Endothelial cell (in vitro differentiated cells): ENCODE results near the gene FAM124A. TPM values are rescaled to one million over a fixed set of nuclear protein-coding genes. Genes with fewer than 3 reads are reported as not detected.

Experiments
- DNase-seq: peaks from one replicate; pipeline ENCODE4 v3.0.0; 2021; ENCODE audit warnings: low spot score
- H3K27ac Mint-ChIP-seq: one replicate; pipeline ENCODE4 v1.8.0; 2021; ENCODE audit warnings: mixed read lengths, inconsistent platforms; ENCODE audit not compliant: unreplicated experiment
- H3K27me3 Mint-ChIP-seq: one replicate; pipeline ENCODE4 v1.8.0; 2021; ENCODE audit warnings: mild to moderate bottlenecking, moderate library complexity, mixed read lengths, inconsistent platforms; ENCODE audit not compliant: unreplicated experiment
- H3K36me3 Mint-ChIP-seq: one replicate; pipeline ENCODE4 v1.8.0; 2021; ENCODE audit warnings: mild to moderate bottlenecking, low read depth, mixed read lengths, inconsistent platforms; ENCODE audit not compliant: unreplicated experiment
- H3K4me1 Mint-ChIP-seq: one replicate; pipeline ENCODE4 v1.8.0; 2021; ENCODE audit warnings: mild to moderate bottlenecking, mixed read lengths, inconsistent platforms; ENCODE audit not compliant: unreplicated experiment
- H3K4me3 Mint-ChIP-seq: one replicate; pipeline ENCODE4 v1.8.0; 2021; ENCODE audit warnings: mild to moderate bottlenecking, mixed read lengths, inconsistent platforms; ENCODE audit not compliant: unreplicated experiment
- H3K9me3 Mint-ChIP-seq: one replicate; pipeline ENCODE4 v1.8.0; 2021; ENCODE audit warnings: mixed read lengths, inconsistent platforms; ENCODE audit not compliant: unreplicated experiment
- total RNA-seq: library from RNA; stranded (reverse); fragmentation: NEBNext Ultra II Directional; extraction: Animal tissue kit (Norgen Biotek cat#: 25700); gene quantifications from one replicate; pipeline ENCODE4 v1.2.1, GENCODE V29; 2021; ENCODE audit not compliant: unreplicated experiment
- TF ChIP-seq, protein P1 (sequence below): fragments of 200-600 bp; sonication (generic); IDR thresholded peaks from one replicate; pipeline ENCODE4 v1.5.0; 2021; ENCODE audit warnings: antibody characterized with exemption; ENCODE audit not compliant: unreplicated experiment

The FAM124A gene
- total RNA-seq, 1 donor from 2014 or later = 4.9 TPM

DNA sequence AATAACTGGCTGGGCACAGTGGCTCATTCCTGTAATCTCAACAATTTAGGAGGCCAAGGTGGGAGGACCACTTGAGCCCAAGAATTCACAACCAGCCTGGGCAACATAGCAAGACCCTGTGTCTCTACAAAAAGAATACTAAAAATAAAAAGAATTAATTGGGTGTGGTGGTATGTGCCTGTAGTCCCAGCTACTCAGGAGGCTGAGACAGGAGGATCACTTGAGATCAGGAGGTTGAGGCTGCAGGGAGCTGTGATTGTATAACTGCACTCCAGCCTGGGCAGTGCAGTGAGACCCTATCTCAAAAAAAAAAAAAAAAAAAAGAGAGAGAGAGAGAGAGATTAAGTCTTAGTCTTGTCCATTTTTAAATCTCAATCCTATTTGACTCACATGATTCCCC is 81.7 kb downstream of the FAM124A start:
- no peak for DNase-seq
- Mint-ChIP-seq H3K4me1 (peaks cover under 1% of the 10 kb centered on the region), H3K9me3 (no peaks in the 10 kb centered on the region), H3K36me3 (no peaks in the 10 kb centered on the region), H3K27me3 (peaks cover 1% of the 10 kb centered on the region), H3K27ac (no peak overlapping the region), H3K4me3 (no peak overlapping the region)
- TF ChIP-seq, protein P1, sequence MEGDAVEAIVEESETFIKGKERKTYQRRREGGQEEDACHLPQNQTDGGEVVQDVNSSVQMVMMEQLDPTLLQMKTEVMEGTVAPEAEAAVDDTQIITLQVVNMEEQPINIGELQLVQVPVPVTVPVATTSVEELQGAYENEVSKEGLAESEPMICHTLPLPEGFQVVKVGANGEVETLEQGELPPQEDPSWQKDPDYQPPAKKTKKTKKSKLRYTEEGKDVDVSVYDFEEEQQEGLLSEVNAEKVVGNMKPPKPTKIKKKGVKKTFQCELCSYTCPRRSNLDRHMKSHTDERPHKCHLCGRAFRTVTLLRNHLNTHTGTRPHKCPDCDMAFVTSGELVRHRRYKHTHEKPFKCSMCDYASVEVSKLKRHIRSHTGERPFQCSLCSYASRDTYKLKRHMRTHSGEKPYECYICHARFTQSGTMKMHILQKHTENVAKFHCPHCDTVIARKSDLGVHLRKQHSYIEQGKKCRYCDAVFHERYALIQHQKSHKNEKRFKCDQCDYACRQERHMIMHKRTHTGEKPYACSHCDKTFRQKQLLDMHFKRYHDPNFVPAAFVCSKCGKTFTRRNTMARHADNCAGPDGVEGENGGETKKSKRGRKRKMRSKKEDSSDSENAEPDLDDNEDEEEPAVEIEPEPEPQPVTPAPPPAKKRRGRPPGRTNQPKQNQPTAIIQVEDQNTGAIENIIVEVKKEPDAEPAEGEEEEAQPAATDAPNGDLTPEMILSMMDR = no peak

DNA sequence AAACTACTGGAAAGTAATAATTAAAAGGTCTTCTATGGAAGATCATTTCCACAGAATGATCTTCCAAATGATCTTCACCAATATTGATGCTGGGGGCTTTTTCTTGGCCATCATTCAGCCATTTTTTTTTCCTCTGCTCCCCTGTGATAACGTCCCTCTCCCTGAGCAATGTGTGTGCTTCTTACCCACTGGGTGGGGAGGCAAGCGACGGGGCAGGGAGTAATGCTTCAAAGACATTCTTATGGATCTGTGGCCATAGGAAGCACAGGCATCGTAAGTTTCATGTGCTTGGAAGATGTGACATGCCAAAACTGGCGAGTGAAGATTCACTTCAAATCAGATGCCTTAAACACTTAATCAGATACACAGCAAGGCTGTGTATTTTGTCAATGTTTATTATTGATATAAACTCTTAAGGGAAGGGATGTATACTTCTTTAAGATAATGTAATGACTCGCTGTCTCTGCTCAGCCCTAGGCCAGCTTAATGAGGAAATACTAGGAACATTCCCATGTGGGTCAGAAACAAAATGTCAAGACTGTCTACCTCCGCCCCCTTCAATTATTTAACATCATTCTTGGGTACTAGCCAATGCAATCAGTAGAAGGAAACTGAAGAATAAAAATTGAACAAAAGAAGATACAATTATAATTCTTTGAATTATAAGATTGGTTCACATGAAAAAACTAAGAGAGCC is 83.2 kb downstream of the FAM124A start:
- DNase-seq = no peak
- Mint-ChIP-seq H3K4me3 (no peak overlapping the region), H3K27ac (no peak overlapping the region), H3K9me3 (no peaks in the 10 kb centered on the region), H3K4me1 (no peaks in the 10 kb centered on the region), H3K36me3 (no peaks in the 10 kb centered on the region), H3K27me3 (peaks cover 1% of the 10 kb centered on the region)
- TF ChIP-seq, protein P1 = no peak

DNA sequence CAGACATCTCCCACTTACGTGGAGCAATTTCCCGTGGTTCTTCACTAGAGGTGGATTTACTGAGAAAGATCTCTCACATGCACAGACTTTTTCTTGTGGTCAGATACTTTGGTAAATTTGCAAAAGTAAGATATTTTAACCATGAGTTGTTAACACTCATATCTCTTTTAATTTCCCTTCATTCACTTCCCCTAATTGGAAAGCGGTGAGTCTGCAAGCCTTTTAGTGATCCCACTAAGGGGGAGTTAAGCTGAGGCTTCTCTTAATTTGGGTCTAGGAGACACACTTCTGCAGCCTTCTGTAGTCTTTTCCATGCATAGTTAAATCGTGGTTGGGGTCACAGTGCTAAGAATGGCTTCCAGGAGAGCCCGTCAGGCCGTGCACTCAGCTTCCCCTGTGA is 86.6 kb downstream of the FAM124A start:
- Mint-ChIP-seq H3K36me3 (no peaks in the 10 kb centered on the region), H3K4me1 (peaks cover 3% of the 10 kb centered on the region), H3K27ac (no peak overlapping the region), H3K27me3 (peaks cover 1% of the 10 kb centered on the region), H3K9me3 (no peaks in the 10 kb centered on the region), H3K4me3 (no peak overlapping the region)
- no peak for DNase-seq
- TF ChIP-seq, protein P1 = no peak

DNA sequence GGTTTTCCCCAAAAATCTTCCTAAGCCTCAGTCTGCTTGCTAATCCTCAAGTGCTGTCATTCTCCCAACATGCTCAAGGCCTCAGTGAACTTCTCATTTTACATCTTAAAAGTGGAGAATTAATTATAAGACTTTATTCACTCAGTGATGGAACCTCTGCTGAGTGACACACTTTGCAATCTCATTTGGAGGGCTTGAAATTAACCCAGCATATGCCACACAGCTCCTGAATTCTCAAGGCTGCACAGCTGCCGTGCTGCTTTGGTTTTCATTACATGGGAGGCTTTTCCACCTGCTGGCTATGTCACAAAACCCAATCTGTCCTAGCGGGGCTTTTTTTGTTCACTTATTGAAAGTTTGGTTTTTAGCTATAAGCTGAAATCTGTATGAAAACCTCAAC is 89.0 kb downstream of the FAM124A start:
- no peak for DNase-seq
- Mint-ChIP-seq H3K4me1 (peaks cover 21% of the 10 kb centered on the region), H3K36me3 (peaks cover 5% of the 10 kb centered on the region)

DNA sequence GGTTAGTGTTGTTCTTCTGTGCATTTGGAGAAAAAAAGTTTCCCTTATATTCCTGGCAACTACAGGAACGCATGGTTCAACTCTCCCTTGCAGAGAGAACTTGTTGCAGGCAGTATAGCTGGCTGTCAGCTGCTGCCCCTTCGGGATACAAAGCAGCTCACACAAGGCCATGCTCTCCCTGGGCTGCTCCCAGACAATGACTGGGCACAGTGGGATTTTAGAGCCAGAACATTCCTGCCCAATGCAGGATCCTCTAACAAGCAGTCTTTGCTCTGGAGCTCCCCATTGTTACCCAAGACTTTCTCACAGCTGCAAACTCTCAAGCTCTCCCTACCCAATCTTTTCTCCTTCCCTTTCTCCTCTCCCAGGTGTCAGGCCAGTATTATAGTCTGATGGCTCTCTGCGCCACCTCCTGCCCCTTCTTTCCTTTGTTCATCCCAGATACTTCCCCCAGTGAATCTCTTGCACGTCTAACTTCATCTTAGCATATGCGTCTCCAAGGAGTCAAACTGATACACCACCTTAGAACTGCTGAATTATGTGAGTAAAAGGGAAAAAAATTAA is 89.8 kb downstream of the FAM124A start:
- Mint-ChIP-seq H3K4me1 (peaks cover 24% of the 10 kb centered on the region), H3K27ac (peak overlapping the region; percentile 11)

More for the DNA sequence above, 89.0 kb downstream of the FAM124A start:
- Mint-ChIP-seq H3K4me3 (no peak overlapping the region), H3K9me3 (no peaks in the 10 kb centered on the region), H3K27me3 (peaks cover 9% of the 10 kb centered on the region), H3K27ac (no peak overlapping the region)
- TF ChIP-seq, protein P1 = no peak

More for the DNA sequence above, 89.8 kb downstream of the FAM124A start:
- no peak for DNase-seq
- no peak overlapping the region for H3K4me3 Mint-ChIP-seq
- H3K36me3 Mint-ChIP-seq = peaks cover 5% of the 10 kb centered on the region
- H3K9me3 Mint-ChIP-seq = no peaks in the 10 kb centered on the region
- peaks cover 9% of the 10 kb centered on the region for H3K27me3 Mint-ChIP-seq
- TF ChIP-seq, protein P1 = no peak
